Nucleus accumbens (tissue), 56 donors: ENCODE data around the gene NMT1.

Experiments
- DNase-seq, 56 donors: peaks; one replicate each; lab custom pipeline; 2025; lab: John Stamatoyannopoulos, UW

The NMT1 gene

GRCh38 chr17:45060797-45061605, at the start of gene NMT1:
Gene NMT1 (plus strand): TSS chr17:45061317. CDS start chr17:45061330, 13 bp downstream.
- DNase-seq: peak; percentile 80 to 100 (median 99)

DNA sequence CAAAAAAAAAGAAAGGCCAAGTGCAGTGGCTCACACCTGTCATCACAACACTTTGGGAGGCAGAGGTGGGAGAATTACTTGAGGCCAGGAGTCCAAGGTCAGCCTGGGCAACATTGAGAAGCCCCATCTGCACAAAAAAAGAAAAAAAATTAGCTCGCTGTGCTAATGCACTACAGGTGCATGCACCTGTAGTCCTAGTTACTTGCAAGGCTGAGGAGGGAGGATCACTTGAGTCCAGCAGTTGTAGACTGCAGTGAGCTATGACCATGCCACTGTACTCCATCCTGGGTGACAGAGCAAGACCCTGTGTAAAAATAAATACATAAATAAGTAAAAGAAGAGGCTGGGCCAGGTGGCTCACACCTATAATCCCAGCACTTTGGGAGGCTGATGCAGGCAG, 49.4 kb upstream of the NMT1 start:
- no peak for DNase-seq

- peak in 3 of 56 donors; percentile 7 to 22 (median 11) for DNase-seq
Measured at GRCh38 chr17:45013021-45013997, 47.8 kb upstream of the NMT1 start.

DNA sequence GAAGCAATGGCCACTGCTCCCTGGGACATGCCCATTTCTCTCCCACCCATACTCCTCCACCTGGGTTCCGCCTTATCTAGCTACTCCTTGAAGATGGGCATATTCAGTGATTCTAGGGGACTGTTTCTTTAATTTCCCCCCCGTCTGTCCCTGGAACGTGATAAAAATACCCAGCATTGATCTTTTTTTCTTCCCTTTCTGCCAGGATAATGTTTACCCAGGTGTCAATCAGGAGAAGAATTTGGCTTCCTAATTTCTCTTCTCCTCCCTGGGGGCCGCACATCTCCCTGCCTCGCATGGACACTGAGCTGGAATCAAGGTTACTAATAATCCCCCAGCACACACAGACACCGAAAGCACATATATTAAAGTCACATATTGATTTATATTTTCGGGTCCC, 44.9 kb upstream of the NMT1 start:
- no peak for DNase-seq

DNA sequence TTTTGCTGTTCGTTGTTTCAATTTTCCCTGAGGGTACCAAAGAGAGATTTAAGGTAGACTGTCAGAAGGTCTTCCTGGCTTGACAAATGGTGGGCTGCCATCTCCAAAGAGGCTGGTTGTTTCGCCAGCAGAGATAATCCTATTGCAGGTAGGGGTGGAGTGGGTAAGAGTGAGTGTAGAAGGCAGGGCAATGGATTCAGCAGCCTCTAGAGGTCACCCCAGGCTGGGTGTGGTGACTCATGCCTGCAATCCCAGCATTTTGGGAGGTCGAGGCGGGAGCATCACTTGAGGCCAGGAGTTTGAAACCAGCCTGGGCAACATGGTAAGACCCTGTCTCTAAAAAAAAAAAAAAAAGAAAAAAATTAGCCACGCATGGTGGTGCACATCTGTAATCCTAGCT, 44.3 kb upstream of the NMT1 start:
- DNase-seq: no peak

GRCh38 chr17:45018514-45018847, 42.6 kb upstream of the NMT1 start:
- DNase-seq: no peak

DNA sequence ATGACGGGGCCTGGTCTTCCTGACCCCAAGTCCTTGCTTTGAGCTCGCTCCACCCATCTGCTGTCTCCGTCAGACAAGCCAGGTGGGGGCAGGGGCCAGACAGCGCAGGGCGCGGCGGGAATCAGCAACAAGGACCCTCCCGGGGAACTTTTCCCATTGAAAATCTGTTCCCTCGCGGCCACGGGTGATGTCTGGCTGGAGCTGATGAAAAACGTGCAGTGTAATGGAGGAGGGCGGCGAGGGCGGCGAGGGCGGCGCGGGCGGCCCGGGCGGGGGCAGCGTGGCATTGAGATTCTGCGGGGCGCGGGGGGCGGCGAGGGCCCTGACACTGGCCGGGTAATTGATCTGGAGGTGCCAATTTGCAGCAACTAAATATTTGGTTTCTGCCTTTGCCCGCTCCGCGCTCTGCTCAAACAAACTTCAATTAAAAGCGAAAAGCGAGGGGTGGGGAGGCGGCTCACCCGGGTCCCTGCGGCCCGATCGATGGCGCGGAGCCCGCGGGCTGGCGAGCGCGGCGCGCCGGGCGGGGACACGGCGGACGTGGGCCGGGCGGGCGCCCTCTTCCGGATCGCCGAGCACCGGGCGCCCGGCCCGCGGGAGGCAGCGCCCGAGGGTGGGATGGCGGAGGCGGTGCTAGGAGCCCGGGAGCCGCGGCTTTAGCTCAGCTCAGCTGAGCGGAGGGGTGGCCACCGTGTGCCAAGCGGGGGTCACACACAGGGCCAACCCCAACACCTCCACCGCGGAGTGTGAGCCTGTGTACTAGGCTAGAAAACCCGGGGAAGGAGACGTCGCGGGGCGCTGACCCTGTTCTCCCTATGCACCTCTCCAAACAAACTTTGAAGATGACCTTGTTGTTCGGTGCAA, 42.0 kb upstream of the NMT1 start:
- DNase-seq: peak in 19 of 56 donors; percentile 12 to 64 (median 26)

DNA sequence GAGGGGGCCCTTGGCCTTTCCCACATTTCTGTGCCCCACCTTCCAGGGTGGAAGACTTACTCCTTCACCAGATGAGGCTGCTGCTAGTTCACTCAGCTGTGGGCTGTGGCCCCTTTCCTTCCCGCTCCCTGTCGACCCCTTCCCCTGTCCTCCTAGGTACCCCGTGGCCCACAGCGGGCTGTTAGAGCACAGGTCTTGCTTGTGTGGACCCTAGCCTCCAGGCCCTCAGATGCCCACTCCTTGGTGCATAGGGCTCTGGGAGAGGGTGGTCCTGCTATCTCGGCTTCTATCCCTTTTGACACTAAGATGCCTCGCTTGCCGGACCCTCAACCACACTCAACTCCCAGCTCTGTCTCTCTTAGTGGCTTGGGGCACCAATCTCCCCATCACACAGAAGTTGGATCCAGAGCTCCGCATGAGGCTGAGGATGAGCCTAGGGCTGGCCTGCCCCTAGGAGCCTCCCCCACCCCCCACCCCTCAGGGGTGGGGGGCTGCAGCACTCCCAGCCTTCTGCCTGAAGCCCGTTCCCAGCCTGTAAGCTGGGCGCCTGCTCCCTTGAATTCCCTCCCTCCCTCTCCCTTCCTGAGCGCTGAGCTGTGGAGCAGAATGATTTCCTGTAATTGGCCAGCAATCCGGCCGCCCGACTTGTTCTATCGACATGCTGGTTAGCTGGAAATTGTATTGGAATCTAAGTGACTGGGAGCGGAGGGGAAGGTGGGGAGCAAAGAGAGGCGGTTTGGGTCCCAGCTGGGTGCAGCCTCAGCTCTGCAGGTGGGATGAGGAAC, 40.6 kb upstream of the NMT1 start:
- DNase-seq: peak in 9 of 56 donors; percentile 3 to 31 (median 14)

GRCh38 chr17:45021607-45022287, 39.4 kb upstream of the NMT1 start:
- DNase-seq: peak in 37 of 56 donors; percentile 8 to 65 (median 30)

DNA sequence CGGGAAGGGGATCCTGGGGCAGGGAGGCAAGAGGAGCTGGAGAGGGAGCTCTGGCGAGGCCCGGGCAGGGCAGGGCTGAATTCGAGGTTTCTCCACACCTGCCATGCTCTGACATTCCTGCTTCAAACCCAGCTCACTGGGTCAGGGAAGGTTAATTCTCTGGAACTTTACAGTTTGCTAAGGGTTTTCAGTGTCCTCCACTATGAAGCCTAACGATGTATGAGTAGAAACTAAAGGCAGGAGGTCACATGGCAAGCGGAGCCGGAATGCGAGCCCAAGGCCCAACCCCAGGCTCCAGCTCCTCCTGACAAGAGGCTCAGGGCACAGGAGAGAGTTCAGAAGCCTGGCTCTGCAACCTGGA, 38.8 kb upstream of the NMT1 start:
- DNase-seq: no peak

GRCh38 chr17:45022655-45023339, 38.3 kb upstream of the NMT1 start:
- no peak for DNase-seq

GRCh38 chr17:45029096-45029495, 32.0 kb upstream of the NMT1 start:
- no peak for DNase-seq

- no peak for DNase-seq
Measured at GRCh38 chr17:45029758-45030423, 31.2 kb upstream of the NMT1 start.

DNA sequence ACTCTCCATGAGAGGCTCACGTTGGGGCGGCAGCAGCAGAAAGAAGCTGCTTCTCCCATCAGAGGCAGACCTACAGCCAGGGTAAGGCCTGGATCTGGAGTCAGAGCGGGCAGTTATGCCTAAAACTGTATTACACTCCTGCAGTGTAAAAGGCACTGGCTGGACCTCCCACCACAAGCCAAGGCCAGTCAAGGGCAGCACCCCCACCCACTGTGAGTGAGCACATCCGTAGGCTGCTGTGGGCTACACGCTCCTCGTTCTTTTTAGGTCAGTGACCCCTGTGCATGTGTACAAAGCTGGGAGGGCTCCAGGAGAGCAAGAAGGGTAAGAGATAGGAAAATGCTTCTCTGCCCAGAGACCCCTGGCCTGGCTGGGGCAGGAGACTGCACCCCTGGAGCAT, 30.4 kb upstream of the NMT1 start:
- no peak for DNase-seq

DNA sequence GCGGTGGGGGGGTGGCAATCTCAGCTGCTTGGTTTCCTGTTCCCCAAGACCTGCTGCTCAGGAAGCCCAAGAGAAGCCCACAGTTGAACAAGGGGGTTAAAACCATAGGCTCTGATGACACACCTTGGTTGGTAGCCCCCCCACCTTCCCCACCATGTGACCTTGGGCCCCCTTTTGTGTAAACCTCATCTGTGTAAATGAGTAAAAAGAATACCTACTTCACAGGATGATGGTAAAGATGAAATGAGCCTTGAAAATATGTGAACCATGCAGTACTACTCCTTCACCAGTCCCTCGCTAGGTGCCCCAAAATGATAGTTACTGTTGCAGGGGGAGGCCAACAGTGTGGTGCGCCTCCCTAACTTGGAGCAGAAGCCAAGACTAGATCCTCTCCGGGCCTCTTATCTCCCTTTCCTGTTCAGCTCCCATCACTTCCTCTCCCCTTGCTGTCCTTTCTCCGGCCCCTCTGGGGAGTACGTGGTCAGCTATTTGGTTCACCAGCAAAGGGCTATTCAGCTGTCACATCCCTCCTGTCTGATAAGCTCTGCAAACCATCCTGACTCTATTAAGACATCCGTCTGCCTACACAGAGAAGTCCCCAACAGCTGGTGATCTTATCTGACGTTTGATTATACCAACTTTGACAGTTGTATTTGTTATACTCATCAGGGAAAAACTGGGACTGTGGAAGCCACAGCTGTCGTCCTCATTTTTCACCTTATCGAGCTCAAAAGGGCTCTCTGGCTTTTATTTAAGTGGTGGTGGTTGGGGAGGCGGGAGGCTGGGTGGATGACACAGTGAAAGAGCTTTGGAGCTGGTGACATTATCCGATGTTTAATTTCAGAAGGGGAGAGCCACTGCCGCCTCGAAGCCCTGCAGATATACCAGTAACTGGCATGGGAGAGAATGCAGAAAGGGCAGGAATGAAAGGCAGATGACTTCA, 29.6 kb upstream of the NMT1 start:
- DNase-seq: no peak

GRCh38 chr17:45032174-45032541, 29.0 kb upstream of the NMT1 start:
- no peak for DNase-seq

- no peak for DNase-seq
Measured at GRCh38 chr17:45034599-45034998, 26.5 kb upstream of the NMT1 start.
